ENCODE data around the gene HHAT. TPM values are rescaled to one million over a fixed set of nuclear protein-coding genes. Genes with fewer than 3 reads are reported as not detected.

Gene HHAT
- polyA plus RNA-seq, 2 donors, result 1.6 to 1.8 TPM

DNA sequence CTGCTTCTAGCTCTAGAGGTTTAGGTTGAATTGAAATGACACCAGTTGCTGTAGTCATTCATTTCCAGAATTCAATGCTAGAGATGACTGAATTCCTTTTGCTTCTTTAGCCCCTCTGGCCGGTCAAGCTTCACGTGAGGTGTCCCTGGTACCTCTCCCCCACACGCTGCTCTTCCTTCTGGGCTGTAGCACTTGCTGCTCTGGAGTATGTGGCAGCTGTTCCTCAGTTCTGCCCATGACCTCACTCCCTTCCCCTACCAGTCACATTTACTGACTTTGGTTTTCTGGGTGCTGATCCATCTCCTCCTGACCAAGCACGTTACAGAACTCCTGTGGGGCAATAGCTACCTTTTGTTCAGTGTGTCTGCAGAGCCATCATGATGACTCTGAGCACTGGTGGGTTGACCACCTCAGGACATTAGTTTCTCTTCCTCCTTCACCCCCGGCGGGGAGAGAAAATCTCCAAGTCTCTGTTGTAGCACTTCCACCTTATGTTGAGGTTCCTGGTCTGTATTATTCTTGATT lies 128.1 kb downstream of the HHAT start:
- Histone ChIP-seq H3K36me3 (ENCODE audit: control insufficient read depth in 2 of 2, insufficient read depth in 2 of 2, low read length in 1 of 2) (no peaks in the 10 kb centered on the region), H3K27me3 (ENCODE audit: control insufficient read depth in 1 of 2, insufficient read depth in 2 of 2, low read length in 2 of 2) (no peaks in the 10 kb centered on the region), H3K27ac (ENCODE audit: low read depth in 2 of 2, low read length in 1 of 2) (no peak overlapping the region), H3K9me3 (ENCODE audit: control insufficient read depth in 2 of 2, insufficient read depth in 1 of 2, low read depth in 1 of 2, low read length in 1 of 2) (no peaks in the 10 kb centered on the region), H3K4me3 (ENCODE audit: low read depth in 1 of 2, low read length in 2 of 2) (no peak overlapping the region), H3K4me1 (ENCODE audit: control insufficient read depth in 2 of 2, insufficient read depth in 2 of 2, low read length in 1 of 2) (no peaks in the 10 kb centered on the region)
- WGBS, 2 donors, result 93 to 95% methylated on average over 6 of the region's 6 CpGs

GRCh38 chr1:210457568-210457967 lies 128.9 kb downstream of the HHAT start:
- Histone ChIP-seq H3K9me3 (ENCODE audit: control insufficient read depth in 2 of 2, insufficient read depth in 1 of 2, low read depth in 1 of 2, low read length in 1 of 2) (no peaks in the 10 kb centered on the region), H3K4me1 (ENCODE audit: control insufficient read depth in 2 of 2, insufficient read depth in 2 of 2, low read length in 1 of 2) (no peaks in the 10 kb centered on the region), H3K36me3 (ENCODE audit: control insufficient read depth in 2 of 2, insufficient read depth in 2 of 2, low read length in 1 of 2) (no peaks in the 10 kb centered on the region), H3K4me3 (ENCODE audit: low read depth in 1 of 2, low read length in 2 of 2) (no peak overlapping the region), H3K27me3 (ENCODE audit: control insufficient read depth in 1 of 2, insufficient read depth in 2 of 2, low read length in 2 of 2) (no peaks in the 10 kb centered on the region), H3K27ac (ENCODE audit: low read depth in 2 of 2, low read length in 1 of 2) (no peak overlapping the region)
- 88 to 90% methylated on average over 4 of the region's 4 CpGs for WGBS, 2 donors

DNA sequence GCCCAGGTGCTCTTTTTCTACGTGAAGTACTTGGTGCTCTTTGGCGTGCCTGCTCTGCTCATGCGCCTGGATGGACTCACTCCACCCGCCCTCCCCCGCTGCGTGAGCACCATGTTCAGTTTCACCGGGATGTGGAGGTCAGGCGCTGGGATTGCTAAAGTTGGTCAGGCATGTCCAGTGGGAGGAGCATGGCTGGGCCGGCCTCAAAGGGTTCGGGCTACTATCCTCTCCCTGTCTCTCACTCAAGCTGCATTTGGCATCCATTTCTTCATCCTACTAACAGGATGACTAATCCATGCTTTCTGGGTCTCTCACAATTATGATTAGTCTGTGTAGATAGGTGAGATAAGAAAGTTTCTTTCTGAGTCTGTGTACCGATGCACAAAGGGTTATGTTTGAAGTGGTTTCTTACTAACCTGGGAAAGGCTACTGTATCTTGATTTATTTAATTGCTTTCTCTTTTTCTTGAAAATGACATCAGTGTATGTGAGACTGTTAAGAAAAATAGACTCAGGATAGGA lies 135.9 kb downstream of the HHAT start:
- Histone ChIP-seq H3K4me1 (ENCODE audit: control insufficient read depth in 2 of 2, insufficient read depth in 2 of 2, low read length in 1 of 2) (no peaks in the 10 kb centered on the region), H3K9me3 (ENCODE audit: control insufficient read depth in 2 of 2, insufficient read depth in 1 of 2, low read depth in 1 of 2, low read length in 1 of 2) (no peaks in the 10 kb centered on the region), H3K36me3 (ENCODE audit: control insufficient read depth in 2 of 2, insufficient read depth in 2 of 2, low read length in 1 of 2) (peaks cover 0 to 3% of the 10 kb centered on the region in 2 donors), H3K27ac (ENCODE audit: low read depth in 2 of 2, low read length in 1 of 2) (no peak overlapping the region), H3K27me3 (ENCODE audit: control insufficient read depth in 1 of 2, insufficient read depth in 2 of 2, low read length in 2 of 2) (no peaks in the 10 kb centered on the region), H3K4me3 (ENCODE audit: low read depth in 1 of 2, low read length in 2 of 2) (no peak overlapping the region)
- WGBS, 2 donors, result 81 to 85% methylated on average over 11 of the region's 11 CpGs

GRCh38 chr1:210465150-210465549 lies 136.4 kb downstream of the HHAT start:
- peaks cover 0 to 3% of the 10 kb centered on the region in 2 donors for H3K36me3 ChIP-seq (ENCODE audit: control insufficient read depth in 2 of 2, insufficient read depth in 2 of 2, low read length in 1 of 2)
- WGBS, 2 donors, result 90 to 93% methylated on average over 3 of the region's 3 CpGs
- H3K27me3 ChIP-seq (ENCODE audit: control insufficient read depth in 1 of 2, insufficient read depth in 2 of 2, low read length in 2 of 2), result no peaks in the 10 kb centered on the region
- no peaks in the 10 kb centered on the region for H3K4me1 ChIP-seq (ENCODE audit: control insufficient read depth in 2 of 2, insufficient read depth in 2 of 2, low read length in 1 of 2)
- H3K4me3 ChIP-seq (ENCODE audit: low read depth in 1 of 2, low read length in 2 of 2), result no peak overlapping the region
- no peak overlapping the region for H3K27ac ChIP-seq (ENCODE audit: low read depth in 2 of 2, low read length in 1 of 2)
- H3K9me3 ChIP-seq (ENCODE audit: control insufficient read depth in 2 of 2, insufficient read depth in 1 of 2, low read depth in 1 of 2, low read length in 1 of 2), result no peaks in the 10 kb centered on the region

DNA sequence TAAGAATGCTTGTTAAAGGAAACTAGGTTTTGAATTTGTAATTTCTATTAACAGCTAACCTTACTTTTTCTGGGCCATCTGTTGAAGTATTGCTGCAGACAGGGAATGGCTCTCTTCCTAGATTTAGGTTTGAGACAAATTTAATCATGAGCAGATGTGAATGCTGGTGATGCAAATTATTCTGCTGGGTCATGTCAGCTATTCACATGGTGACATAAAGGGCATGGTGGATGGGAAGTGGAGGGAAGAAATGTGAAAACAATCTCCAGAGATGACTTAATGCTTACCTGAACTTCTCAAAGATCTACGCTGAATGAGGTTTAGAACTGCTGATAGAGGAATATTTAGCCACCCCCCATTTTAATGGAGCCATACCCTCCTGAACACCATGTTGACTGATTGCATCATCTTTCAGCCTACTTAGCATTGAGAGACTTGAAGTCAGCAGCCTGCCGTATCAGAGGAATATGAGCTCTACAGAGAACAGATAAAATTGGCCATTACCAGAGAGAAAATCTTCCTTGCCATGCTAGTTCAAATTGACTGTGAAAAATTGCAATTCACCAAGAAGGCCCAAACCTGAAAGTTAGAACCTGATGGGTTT lies 138.8 kb downstream of the HHAT start:
- Histone ChIP-seq H3K27me3 (ENCODE audit: control insufficient read depth in 1 of 2, insufficient read depth in 2 of 2, low read length in 2 of 2) (no peaks in the 10 kb centered on the region), H3K27ac (ENCODE audit: low read depth in 2 of 2, low read length in 1 of 2) (no peak overlapping the region), H3K4me3 (ENCODE audit: low read depth in 1 of 2, low read length in 2 of 2) (no peak overlapping the region), H3K4me1 (ENCODE audit: control insufficient read depth in 2 of 2, insufficient read depth in 2 of 2, low read length in 1 of 2) (no peaks in the 10 kb centered on the region), H3K9me3 (ENCODE audit: control insufficient read depth in 2 of 2, insufficient read depth in 1 of 2, low read depth in 1 of 2, low read length in 1 of 2) (no peaks in the 10 kb centered on the region), H3K36me3 (ENCODE audit: control insufficient read depth in 2 of 2, insufficient read depth in 2 of 2, low read length in 1 of 2) (peaks cover 0 to 3% of the 10 kb centered on the region in 2 donors)
- WGBS, 2 donors, result 89 to 94% methylated on average over 2 of the region's 2 CpGs

DNA sequence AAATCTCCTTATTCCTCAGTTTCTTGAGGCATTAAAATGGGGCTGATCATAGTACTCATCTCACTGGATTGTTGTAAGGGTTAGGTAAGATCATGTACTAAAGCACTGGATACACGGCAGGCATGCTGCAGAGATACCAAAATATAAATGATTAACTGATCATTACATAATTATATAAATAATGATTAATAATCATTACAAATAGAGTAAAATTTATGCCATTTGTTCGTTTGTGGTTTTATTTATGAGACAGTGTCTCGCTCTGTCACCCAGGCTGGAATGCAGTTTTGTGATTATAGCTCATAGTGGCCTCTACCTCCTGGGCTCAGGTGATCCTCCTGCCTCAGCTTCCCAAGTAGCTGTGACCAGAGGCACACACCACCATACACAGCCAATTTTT lies 140.7 kb downstream of the HHAT start:
- WGBS, 2 donors, result 84 to 86% methylated on average over 3 of the region's 3 CpGs
- H3K4me1 ChIP-seq (ENCODE audit: control insufficient read depth in 2 of 2, insufficient read depth in 2 of 2, low read length in 1 of 2), result no peaks in the 10 kb centered on the region

DNA sequence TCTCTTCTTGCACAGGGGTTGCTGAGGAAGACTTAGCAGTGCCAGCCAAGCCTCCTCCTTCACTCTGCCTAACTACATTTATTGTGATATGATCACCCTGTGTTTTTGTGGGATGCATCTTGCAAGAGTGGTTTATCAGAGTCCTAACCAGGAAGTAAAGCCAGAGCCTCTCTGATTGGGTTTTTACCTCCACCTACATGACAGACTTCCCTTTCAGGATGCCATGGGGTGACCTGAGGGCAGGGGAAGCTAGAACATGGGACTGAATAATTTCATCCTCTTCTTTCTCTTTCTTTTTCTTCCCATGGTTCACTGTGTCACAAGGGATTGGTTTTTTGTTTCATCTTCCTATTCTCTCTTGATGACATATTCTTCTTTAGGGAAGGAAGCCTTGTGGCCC lies 146.6 kb downstream of the HHAT start:
- Histone ChIP-seq H3K4me1 (ENCODE audit: control insufficient read depth in 2 of 2, insufficient read depth in 2 of 2, low read length in 1 of 2) (no peaks in the 10 kb centered on the region), H3K36me3 (ENCODE audit: control insufficient read depth in 2 of 2, insufficient read depth in 2 of 2, low read length in 1 of 2) (no peaks in the 10 kb centered on the region), H3K27me3 (ENCODE audit: control insufficient read depth in 1 of 2, insufficient read depth in 2 of 2, low read length in 2 of 2) (no peaks in the 10 kb centered on the region), H3K27ac (ENCODE audit: low read depth in 2 of 2, low read length in 1 of 2) (no peak overlapping the region), H3K4me3 (ENCODE audit: low read depth in 1 of 2, low read length in 2 of 2) (no peak overlapping the region), H3K9me3 (ENCODE audit: control insufficient read depth in 2 of 2, insufficient read depth in 1 of 2, low read depth in 1 of 2, low read length in 1 of 2) (no peaks in the 10 kb centered on the region)

More for the DNA sequence above, 140.7 kb downstream of the HHAT start:
- Histone ChIP-seq H3K36me3 (ENCODE audit: control insufficient read depth in 2 of 2, insufficient read depth in 2 of 2, low read length in 1 of 2) (peaks cover 0 to 2% of the 10 kb centered on the region in 2 donors), H3K9me3 (ENCODE audit: control insufficient read depth in 2 of 2, insufficient read depth in 1 of 2, low read depth in 1 of 2, low read length in 1 of 2) (no peaks in the 10 kb centered on the region), H3K27ac (ENCODE audit: low read depth in 2 of 2, low read length in 1 of 2) (no peak overlapping the region), H3K27me3 (ENCODE audit: control insufficient read depth in 1 of 2, insufficient read depth in 2 of 2, low read length in 2 of 2) (no peaks in the 10 kb centered on the region), H3K4me3 (ENCODE audit: low read depth in 1 of 2, low read length in 2 of 2) (no peak overlapping the region)

- Histone ChIP-seq H3K27me3 (ENCODE audit: control insufficient read depth in 1 of 2, insufficient read depth in 2 of 2, low read length in 2 of 2) (no peaks in the 10 kb centered on the region), H3K36me3 (ENCODE audit: control insufficient read depth in 2 of 2, insufficient read depth in 2 of 2, low read length in 1 of 2) (no peaks in the 10 kb centered on the region), H3K4me3 (ENCODE audit: low read depth in 1 of 2, low read length in 2 of 2) (no peak overlapping the region), H3K27ac (ENCODE audit: low read depth in 2 of 2, low read length in 1 of 2) (no peak overlapping the region), H3K4me1 (ENCODE audit: control insufficient read depth in 2 of 2, insufficient read depth in 2 of 2, low read length in 1 of 2) (no peaks in the 10 kb centered on the region), H3K9me3 (ENCODE audit: control insufficient read depth in 2 of 2, insufficient read depth in 1 of 2, low read depth in 1 of 2, low read length in 1 of 2) (no peaks in the 10 kb centered on the region)
- 56 to 83% methylated on average over 2 of the region's 2 CpGs for WGBS, 2 donors
Measured at GRCh38 chr1:210475806-210476205, 147.1 kb downstream of the HHAT start.

- Histone ChIP-seq H3K4me1 (ENCODE audit: control insufficient read depth in 2 of 2, insufficient read depth in 2 of 2, low read length in 1 of 2) (no peaks in the 10 kb centered on the region), H3K27me3 (ENCODE audit: control insufficient read depth in 1 of 2, insufficient read depth in 2 of 2, low read length in 2 of 2) (no peaks in the 10 kb centered on the region), H3K36me3 (ENCODE audit: control insufficient read depth in 2 of 2, insufficient read depth in 2 of 2, low read length in 1 of 2) (no peaks in the 10 kb centered on the region), H3K4me3 (ENCODE audit: low read depth in 1 of 2, low read length in 2 of 2) (no peak overlapping the region), H3K27ac (ENCODE audit: low read depth in 2 of 2, low read length in 1 of 2) (no peak overlapping the region), H3K9me3 (ENCODE audit: control insufficient read depth in 2 of 2, insufficient read depth in 1 of 2, low read depth in 1 of 2, low read length in 1 of 2) (no peaks in the 10 kb centered on the region)
- 91 to 97% methylated on average over 1 of the region's 1 CpG for WGBS, 2 donors
Measured at GRCh38 chr1:210476730-210477129, 148.0 kb downstream of the HHAT start.

GRCh38 chr1:210477328-210477924 lies 148.7 kb downstream of the HHAT start:
- Histone ChIP-seq H3K36me3 (ENCODE audit: control insufficient read depth in 2 of 2, insufficient read depth in 2 of 2, low read length in 1 of 2) (no peaks in the 10 kb centered on the region), H3K27me3 (ENCODE audit: control insufficient read depth in 1 of 2, insufficient read depth in 2 of 2, low read length in 2 of 2) (no peaks in the 10 kb centered on the region), H3K9me3 (ENCODE audit: control insufficient read depth in 2 of 2, insufficient read depth in 1 of 2, low read depth in 1 of 2, low read length in 1 of 2) (no peaks in the 10 kb centered on the region), H3K27ac (ENCODE audit: low read depth in 2 of 2, low read length in 1 of 2) (no peak overlapping the region), H3K4me1 (ENCODE audit: control insufficient read depth in 2 of 2, insufficient read depth in 2 of 2, low read length in 1 of 2) (no peaks in the 10 kb centered on the region), H3K4me3 (ENCODE audit: low read depth in 1 of 2, low read length in 2 of 2) (no peak overlapping the region)
- 66 to 76% methylated on average over 5 of the region's 5 CpGs for WGBS, 2 donors
